Measurements from ENCODE around the gene MUC22.
"Not testable (repeated sequence)": the region's sequence is repeated elsewhere in the genome, so short reads cannot be mapped to it uniquely, and the experiment has no call there.

The MUC22 gene

DNA sequence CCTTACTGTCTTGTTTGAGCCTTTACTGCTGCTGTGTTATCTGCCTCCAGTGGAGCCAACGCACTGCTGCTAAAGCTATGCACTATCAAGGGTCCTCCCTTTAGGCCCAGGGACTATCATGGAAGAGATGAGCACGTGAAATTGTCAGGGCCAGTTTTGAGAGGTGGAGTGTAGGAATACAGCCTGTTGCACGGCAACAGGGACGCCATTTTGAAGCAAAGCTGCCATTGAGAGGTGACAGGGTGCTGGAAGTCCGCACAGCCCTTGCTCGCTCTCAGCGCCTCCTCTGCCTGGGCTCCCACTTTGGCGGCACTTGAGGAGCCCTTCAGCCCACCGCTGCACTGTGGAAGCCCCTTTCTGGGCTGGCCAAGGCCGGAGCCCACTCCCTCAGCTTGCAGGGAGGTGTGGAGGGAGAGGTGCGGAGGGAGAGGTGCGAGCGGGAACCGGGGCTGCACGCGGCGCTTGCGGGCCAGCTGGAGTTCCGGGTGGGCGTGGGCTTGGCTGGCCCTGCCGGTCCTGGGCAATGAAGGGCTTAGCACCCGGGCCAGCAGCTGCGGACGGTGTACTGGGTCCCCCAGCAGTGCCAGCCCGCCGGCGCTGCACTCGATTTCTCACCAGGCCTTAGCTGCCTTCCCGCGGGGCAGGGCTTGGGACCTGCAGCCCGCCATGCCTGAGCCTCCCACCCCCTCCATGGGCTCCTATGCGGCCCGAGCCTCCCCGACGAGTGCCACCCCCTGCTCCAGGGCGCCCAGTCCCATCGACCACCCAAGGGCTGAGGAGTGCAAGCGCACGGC, 10.0 kb upstream of the MUC22 start:
- DNase-seq: not testable (repeated sequence)

GRCh38 chr6:31001281-31001888, 8.9 kb upstream of the MUC22 start:
- no peak for DNase-seq

- DNase-seq: no peak
These were observed 7.8 kb upstream of the MUC22 start for GRCh38 chr6:31002471-31002870.

- no peak for DNase-seq
These were observed 5.5 kb upstream of the MUC22 start for GRCh38 chr6:31004794-31005193.

GRCh38 chr6:31005249-31006020, 4.8 kb upstream of the MUC22 start:
- DNase-seq: no peak

DNA sequence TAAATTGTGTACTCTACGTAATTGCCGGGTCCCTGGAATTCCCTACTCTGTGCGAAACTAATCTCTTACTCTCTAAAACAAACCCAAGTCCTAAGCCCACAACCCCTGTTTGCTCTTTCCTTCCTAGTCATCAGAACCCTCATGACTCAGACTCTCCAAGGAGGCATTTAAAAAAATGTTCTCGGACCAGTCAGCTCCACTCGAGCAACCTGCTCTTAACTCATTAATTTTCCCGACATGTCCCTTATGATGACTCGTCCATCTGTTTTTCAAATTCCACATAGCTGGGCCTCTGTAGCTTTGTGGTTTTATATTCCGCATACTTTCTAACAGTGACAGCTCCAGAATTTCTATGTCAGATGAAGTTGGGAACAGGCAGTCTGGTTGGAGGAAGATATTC, 2.6 kb upstream of the MUC22 start:
- no peak for DNase-seq

DNA sequence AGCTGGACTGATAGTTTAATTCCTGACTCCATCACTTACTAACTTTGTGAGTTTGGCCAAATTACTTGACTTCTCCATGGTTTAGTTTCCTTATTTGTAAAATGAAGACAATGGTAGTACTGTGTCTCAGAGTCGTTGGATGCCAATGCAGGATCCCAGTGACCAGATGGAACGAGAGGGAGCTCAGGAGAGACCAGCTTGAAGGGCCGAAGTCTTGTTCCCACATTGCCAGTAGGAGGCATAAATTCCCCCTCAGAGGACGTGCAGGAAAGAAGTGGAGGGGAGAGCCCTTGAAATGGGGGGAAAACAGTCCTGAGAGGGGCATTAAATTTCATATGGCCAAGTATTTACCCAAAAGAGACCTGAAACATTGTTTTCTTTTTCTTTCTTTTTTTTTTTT, 2.1 kb upstream of the MUC22 start:
- DNase-seq: no peak

DNA sequence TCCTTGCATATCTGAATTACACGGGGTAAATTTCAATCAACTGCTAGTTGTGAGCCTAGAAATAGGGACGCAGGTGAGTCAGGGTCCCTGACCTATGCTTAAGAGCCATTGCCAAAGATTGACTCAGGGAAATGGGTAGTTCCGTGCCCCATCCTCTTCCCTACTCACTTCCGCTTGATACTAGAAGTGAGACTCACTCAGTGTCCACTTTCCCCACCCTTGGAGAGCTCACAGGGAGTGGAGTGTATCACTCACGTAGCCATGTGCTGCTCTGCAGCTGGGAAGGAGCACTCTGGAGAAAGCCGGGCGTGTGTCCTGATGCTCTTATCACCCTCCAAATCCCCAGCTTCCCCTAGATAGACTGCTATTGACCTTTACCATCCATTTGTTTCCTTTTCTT, 543 bp upstream of the MUC22 start:
- no peak for DNase-seq

DNA sequence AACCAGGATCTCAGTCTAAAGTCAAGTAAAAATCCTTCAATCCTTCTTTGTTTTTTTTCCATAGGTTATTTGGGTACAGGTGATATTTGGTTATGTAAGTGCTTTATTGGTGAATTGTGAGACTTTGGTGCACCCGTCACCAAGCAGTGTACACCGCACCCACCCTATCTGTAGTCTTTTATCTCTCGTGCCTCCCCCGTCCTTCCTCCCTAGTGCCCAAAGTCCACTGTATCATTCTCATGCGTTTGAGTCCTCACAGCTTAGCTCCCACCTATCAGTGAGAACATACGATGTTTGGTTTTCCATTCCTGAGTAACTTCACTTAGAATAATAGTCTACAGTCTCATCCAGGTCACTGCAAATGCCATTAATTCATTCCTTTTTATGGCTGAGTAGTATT, 879 bp downstream of the MUC22 start:
- DNase-seq: no peak

GRCh38 chr6:31016659-31017299, 6.5 kb downstream of the MUC22 start:
- no peak for DNase-seq

GRCh38 chr6:31017436-31017835, 7.2 kb downstream of the MUC22 start:
- not testable (repeated sequence) for DNase-seq

GRCh38 chr6:31020057-31020456, 9.8 kb downstream of the MUC22 start:
- no peak for DNase-seq

- DNase-seq: not testable (repeated sequence)
These were observed 10.5 kb downstream of the MUC22 start for GRCh38 chr6:31020631-31021255.

- not testable (repeated sequence) for DNase-seq
These were observed 11.6 kb downstream of the MUC22 start for GRCh38 chr6:31021705-31022531.

DNA sequence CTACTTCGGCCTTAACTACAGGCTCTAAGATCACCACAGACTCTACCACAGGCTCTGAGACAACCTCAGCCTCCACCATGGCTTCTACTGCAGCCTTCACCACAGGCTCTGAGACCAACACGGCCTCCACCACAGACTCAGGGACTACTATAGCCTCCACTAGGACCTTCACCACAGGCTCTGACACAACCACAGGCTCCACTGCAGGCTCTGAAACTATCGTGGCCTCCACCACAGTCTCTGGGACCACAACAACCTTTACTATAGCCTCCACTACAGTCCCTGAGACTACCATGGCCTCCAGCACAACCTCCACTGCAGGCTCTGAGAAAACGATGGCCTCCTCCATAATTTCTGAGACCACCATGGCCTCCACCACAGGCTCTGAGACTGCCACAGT, 15.3 kb downstream of the MUC22 start:
- DNase-seq: no peak

GRCh38 chr6:31031095-31031494, 20.8 kb downstream of the MUC22 start:
- no peak for DNase-seq

DNA sequence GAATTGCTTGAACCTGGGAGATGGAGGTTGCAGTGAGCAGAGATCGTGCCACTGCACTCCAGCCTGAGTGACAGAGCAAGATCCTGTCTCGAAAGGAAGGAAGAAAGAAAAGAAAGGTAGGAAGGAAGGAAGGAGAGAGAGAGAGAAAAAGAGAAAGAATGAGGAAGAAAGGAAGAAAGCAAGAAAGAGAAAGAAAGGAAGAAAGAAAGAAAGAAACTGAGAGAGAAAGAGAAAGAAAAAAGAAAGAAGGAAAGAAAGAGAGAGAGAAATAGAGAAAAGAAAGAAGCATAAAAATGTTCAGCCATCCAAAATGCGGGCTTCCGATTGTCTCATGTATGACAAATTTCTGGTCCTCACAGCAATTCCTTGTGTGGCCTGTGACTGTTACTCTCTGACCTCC, 22.8 kb downstream of the MUC22 start:
- DNase-seq: no peak

DNA sequence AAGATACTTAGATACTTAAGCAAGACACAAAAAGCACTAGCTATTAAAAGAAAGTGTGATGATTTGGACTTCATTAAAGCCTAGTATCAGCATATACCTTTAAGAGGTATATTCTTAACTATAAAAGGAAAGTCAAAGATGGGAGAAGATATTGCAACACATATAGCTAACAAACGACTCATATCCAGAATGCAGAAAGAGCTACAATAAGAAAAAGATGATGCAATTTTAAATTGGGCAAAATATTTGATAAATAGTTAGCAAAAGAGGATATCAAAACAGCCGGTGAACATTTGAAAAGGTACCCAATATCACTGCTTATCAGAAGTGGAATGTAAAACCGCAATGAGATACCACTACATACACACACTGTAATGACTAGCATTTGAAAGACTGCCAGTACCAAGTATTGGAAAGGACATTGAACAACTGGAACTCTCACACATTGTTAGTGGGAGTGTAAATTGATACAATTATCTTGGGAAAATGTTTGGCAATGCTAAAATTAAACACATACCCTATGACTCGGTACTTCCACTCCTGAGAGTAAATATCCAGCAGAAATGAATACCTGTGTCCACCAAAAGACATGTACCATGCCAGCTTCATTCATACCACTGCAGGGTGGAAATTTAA, 25.7 kb downstream of the MUC22 start:
- no peak for DNase-seq

DNA sequence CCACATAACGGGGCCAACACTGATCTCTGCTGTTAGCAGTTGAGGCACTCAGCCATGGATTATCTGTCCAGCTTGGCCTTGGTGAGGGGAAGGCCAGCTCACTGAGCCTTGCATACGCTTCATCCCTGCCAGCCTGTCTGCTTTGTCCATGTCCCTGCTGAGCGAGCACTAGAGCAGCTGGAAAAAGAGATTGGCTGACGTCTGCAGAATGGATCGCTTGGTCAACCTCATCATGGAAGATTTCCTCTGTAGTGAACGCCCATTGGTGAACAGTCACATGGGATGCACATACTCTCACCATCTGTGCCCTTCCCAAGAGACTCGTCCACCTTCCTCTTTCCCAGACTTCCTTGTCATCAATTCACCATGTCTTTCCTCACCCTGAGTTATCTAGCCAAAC, 26.9 kb downstream of the MUC22 start:
- DNase-seq: no peak

GRCh38 chr6:31037682-31038081, 27.4 kb downstream of the MUC22 start:
- DNase-seq: no peak

DNA sequence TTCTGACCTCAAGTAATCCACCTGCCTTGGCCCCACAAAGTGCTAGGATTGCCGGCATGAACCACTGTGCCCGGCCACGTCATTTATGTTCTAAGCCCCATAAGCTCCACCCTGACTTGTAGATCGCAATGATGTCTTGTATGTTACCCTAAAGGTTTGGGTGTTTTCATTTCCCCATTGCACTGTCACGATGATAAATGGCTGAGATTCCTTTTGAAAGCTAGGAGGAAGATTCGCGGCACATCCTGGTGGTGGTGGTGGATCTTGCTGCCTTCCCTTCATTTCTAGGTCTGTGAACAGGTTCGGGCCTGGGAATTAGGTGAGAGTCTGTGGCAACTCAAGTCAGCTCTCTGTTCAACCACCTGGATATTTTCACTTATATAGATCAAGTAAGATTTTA, 28.3 kb downstream of the MUC22 start:
- no peak for DNase-seq

DNA sequence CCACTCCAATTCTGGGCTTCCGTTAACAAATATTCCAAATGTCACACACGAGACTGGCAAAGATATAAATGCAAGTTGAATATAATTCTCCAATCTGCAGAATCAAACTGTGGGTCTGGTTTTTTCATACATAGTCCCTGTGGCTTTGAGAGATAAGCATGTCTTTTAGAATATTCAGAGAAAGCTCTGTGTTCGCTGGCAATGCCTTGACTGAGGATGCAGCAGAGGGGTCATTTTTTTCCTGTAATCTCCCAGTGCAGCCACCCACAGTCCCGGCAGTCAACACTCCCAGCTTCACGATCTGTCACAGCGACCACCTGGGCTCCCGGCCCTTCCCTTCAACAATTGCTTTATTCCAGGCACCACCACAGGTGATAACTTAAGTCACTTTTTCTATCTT, 30.5 kb downstream of the MUC22 start:
- DNase-seq: no peak
